NT2/D1 (cell line): ENCODE results near the gene ZNF292.

Experiments
- YY1 ChIP-seq: IDR thresholded peaks from 2 replicates; pipeline ENCODE4 v1.6.1; 2011; ENCODE audit not compliant: insufficient read length, insufficient read depth
- ZNF274 ChIP-seq: IDR thresholded peaks from 2 replicates; pipeline ENCODE4 v1.6.1; 2011; ENCODE audit warnings: mild to moderate bottlenecking, low read depth, low read length

DNA sequence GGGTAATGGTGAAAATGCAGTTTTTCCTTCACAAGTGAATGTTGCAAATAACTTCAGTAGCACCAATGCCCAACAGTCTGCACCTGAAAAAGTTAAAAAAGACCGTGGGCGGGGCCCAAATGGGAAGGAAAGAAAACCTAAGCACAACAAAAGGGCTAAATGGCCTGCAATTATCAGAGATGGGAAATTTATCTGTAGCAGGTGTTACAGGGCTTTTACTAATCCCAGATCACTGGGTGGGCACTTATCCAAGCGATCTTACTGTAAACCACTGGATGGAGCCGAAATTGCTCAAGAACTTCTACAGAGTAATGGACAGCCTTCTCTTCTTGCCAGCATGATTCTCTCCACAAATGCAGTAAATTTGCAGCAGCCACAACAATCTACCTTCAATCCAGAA, 102.2 kb downstream of the ZNF292 start:
- TF ChIP-seq ZNF274 (no peak), YY1 (no peak)
